ENCODE measurements around the gene CDC14A. TPM values are rescaled to one million over a fixed set of nuclear protein-coding genes. Genes with fewer than 3 reads are reported as not detected.

The CDC14A gene
- total and polyA plus RNA-seq, 2 donors (not counting 1 experiment from before 2014, with no cell fraction given): 1.4 to 3.5 TPM

- Histone ChIP-seq H3K4me3 (replicated peaks in 1 of 4; ENCODE audit: control extremely low read depth in 1 of 4, insufficient read depth in 1 of 4, low read depth in 3 of 4, low read length in 4 of 4) (no peak overlapping the region), H4K20me1 (ENCODE audit: control insufficient read depth, extremely low read depth, insufficient read depth, low read length) (no peaks in the 10 kb centered on the region), H3K36me3 (ENCODE audit: control insufficient read depth, insufficient read depth, low read length) (no peaks in the 10 kb centered on the region), H3K27me3 (ENCODE audit: control insufficient read depth, insufficient read depth, low read length) (no peaks in the 10 kb centered on the region), H3K4me1 (ENCODE audit: control insufficient read depth, extremely low read depth, insufficient read depth, low read length) (no peaks in the 10 kb centered on the region), H3K4me2 (ENCODE audit: extremely low read depth, insufficient read depth, low read length) (no peak overlapping the region), H3K27ac (ENCODE audit: insufficient read depth, low read length) (no peak overlapping the region), H3K79me2 (ENCODE audit: control insufficient read depth, insufficient read depth, low read length) (no peaks in the 10 kb centered on the region), H2AFZ (ENCODE audit: low read length) (no peak overlapping the region), H3K9me3 (ENCODE audit: control insufficient read depth, insufficient read depth, low read depth, low read length) (no peaks in the 10 kb centered on the region), H3K9ac (ENCODE audit: insufficient read depth, low read length) (no peak overlapping the region)
- DNase-seq (ENCODE audit: low read depth in 2 of 2): no peak
- no peak for TF ChIP-seq EZH2 (IDR thresholded peaks at IDR 0.05; ENCODE audit: low read length, missing control alignments)
- TF ChIP-seq CTCF (conservative IDR thresholded peaks at IDR 0.05 in 1 of 2, IDR thresholded peaks at IDR 0.05 in 1 of 2; ENCODE audit: low read depth in 1 of 2, low read length in 2 of 2): no peak
These were observed 158.8 kb downstream of the CDC14A start for GRCh38 chr1:100511058-100511457.

GRCh38 chr1:100511773-100512172 lies 159.5 kb downstream of the CDC14A start:
- no peaks in the 10 kb centered on the region for H3K79me2 ChIP-seq (ENCODE audit: control insufficient read depth, insufficient read depth, low read length)
- H4K20me1 ChIP-seq (ENCODE audit: control insufficient read depth, extremely low read depth, insufficient read depth, low read length): no peaks in the 10 kb centered on the region
- H3K27me3 ChIP-seq (ENCODE audit: control insufficient read depth, insufficient read depth, low read length): no peaks in the 10 kb centered on the region
- no peak for DNase-seq (ENCODE audit: low read depth in 2 of 2)
- H3K27ac ChIP-seq (ENCODE audit: insufficient read depth, low read length): no peak overlapping the region
- TF ChIP-seq CTCF (conservative IDR thresholded peaks at IDR 0.05 in 1 of 2, IDR thresholded peaks at IDR 0.05 in 1 of 2; ENCODE audit: low read depth in 1 of 2, low read length in 2 of 2) (no peak), EZH2 (IDR thresholded peaks at IDR 0.05; ENCODE audit: low read length, missing control alignments) (no peak)
- H3K9ac ChIP-seq (ENCODE audit: insufficient read depth, low read length): no peak overlapping the region
- H3K4me1 ChIP-seq (ENCODE audit: control insufficient read depth, extremely low read depth, insufficient read depth, low read length): no peaks in the 10 kb centered on the region
- no peak overlapping the region for H2AFZ ChIP-seq (ENCODE audit: low read length)
- no peak overlapping the region for H3K4me3 ChIP-seq (replicated peaks in 1 of 4; ENCODE audit: control extremely low read depth in 1 of 4, insufficient read depth in 1 of 4, low read depth in 3 of 4, low read length in 4 of 4)
- H3K4me2 ChIP-seq (ENCODE audit: extremely low read depth, insufficient read depth, low read length): no peak overlapping the region
- no peaks in the 10 kb centered on the region for H3K36me3 ChIP-seq (ENCODE audit: control insufficient read depth, insufficient read depth, low read length)
- no peaks in the 10 kb centered on the region for H3K9me3 ChIP-seq (ENCODE audit: control insufficient read depth, insufficient read depth, low read depth, low read length)

GRCh38 chr1:100512803-100513352 lies 160.6 kb downstream of the CDC14A start:
- Histone ChIP-seq H3K27me3 (ENCODE audit: control insufficient read depth, insufficient read depth, low read length) (no peaks in the 10 kb centered on the region), H3K9ac (ENCODE audit: insufficient read depth, low read length) (no peak overlapping the region)
- TF ChIP-seq EZH2 (IDR thresholded peaks at IDR 0.05; ENCODE audit: low read length, missing control alignments) (no peak), CTCF (conservative IDR thresholded peaks at IDR 0.05 in 1 of 2, IDR thresholded peaks at IDR 0.05 in 1 of 2; ENCODE audit: low read depth in 1 of 2, low read length in 2 of 2) (no peak)

More at GRCh38 chr1:100512803-100513352, 160.6 kb downstream of the CDC14A start:
- H3K4me2 ChIP-seq (ENCODE audit: extremely low read depth, insufficient read depth, low read length): no peak overlapping the region
- H4K20me1 ChIP-seq (ENCODE audit: control insufficient read depth, extremely low read depth, insufficient read depth, low read length): no peaks in the 10 kb centered on the region
- DNase-seq (ENCODE audit: low read depth in 2 of 2): no peak
- H3K36me3 ChIP-seq (ENCODE audit: control insufficient read depth, insufficient read depth, low read length): no peaks in the 10 kb centered on the region
- no peak overlapping the region for H2AFZ ChIP-seq (ENCODE audit: low read length)
- no peaks in the 10 kb centered on the region for H3K9me3 ChIP-seq (ENCODE audit: control insufficient read depth, insufficient read depth, low read depth, low read length)
- no peak overlapping the region for H3K4me3 ChIP-seq (replicated peaks in 1 of 4; ENCODE audit: control extremely low read depth in 1 of 4, insufficient read depth in 1 of 4, low read depth in 3 of 4, low read length in 4 of 4)
- H3K79me2 ChIP-seq (ENCODE audit: control insufficient read depth, insufficient read depth, low read length): no peaks in the 10 kb centered on the region
- H3K4me1 ChIP-seq (ENCODE audit: control insufficient read depth, extremely low read depth, insufficient read depth, low read length): no peaks in the 10 kb centered on the region
- no peak overlapping the region for H3K27ac ChIP-seq (ENCODE audit: insufficient read depth, low read length)

Data from fibroblast of lung (primary cell).